ENCODE data around the gene CLK3. TPM values are rescaled to one million over a fixed set of nuclear protein-coding genes. Genes with fewer than 3 reads are reported as not detected.

CLK3 gene
- polyA plus RNA-seq, 1 experiment = 58.3 TPM

DNA sequence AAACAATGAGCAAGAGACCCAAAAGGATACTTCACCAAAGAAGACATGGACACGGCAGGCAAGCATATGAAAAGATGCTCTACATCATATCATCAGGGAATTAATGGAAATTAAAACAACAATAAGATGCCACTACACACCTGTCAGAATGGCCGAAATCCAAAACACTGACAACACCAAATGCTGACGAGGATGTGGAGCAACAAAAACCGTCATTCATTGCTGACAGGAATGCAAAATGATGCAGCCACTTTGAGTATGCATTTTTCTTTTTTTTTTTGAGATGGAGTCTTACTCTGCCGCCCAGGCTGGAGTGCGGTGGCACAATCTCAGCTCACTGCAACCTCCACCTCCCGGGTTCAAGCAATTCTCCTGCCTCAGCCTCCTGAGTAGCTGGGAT lies 61.2 kb downstream of the CLK3 start:
- ChIA-PET CTCF (interaction anchor here (0.6 kb wide), 1 partner anchor 12 kb away, joined by 3 read pairs; no protein-coding TSS in a partner anchor), POLR2A (no interaction called here)
- Histone ChIP-seq H3K36me3 (ENCODE audit: control insufficient read depth, insufficient read depth, low read length) (peaks cover 4% of the 10 kb centered on the region; the same call in 1 of the 2 replicates), H3K4me3 (ENCODE audit: low read depth, low read length) (no peak overlapping the region), H3K27me3 (ENCODE audit: control insufficient read depth, insufficient read depth, low read length) (no peaks in the 10 kb centered on the region)
- TF ChIP-seq, protein P1, sequence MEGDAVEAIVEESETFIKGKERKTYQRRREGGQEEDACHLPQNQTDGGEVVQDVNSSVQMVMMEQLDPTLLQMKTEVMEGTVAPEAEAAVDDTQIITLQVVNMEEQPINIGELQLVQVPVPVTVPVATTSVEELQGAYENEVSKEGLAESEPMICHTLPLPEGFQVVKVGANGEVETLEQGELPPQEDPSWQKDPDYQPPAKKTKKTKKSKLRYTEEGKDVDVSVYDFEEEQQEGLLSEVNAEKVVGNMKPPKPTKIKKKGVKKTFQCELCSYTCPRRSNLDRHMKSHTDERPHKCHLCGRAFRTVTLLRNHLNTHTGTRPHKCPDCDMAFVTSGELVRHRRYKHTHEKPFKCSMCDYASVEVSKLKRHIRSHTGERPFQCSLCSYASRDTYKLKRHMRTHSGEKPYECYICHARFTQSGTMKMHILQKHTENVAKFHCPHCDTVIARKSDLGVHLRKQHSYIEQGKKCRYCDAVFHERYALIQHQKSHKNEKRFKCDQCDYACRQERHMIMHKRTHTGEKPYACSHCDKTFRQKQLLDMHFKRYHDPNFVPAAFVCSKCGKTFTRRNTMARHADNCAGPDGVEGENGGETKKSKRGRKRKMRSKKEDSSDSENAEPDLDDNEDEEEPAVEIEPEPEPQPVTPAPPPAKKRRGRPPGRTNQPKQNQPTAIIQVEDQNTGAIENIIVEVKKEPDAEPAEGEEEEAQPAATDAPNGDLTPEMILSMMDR (IDR thresholded peaks at IDR 0.05; ENCODE audit: insufficient read depth, low read depth, low read length) = no peak
- no peak for DNase-seq (ENCODE audit: low read depth)

Other genes with a start within 250 kb of the CLK3 start
- 0.63 and 0.70 TPM in 2 replicates for gene CYP11A1, start 248.2 kb upstream of the CLK3 start, polyA plus RNA-seq (2011; rRNA removed)
- gene SEMA7A, start 181.9 kb upstream of the CLK3 start, polyA plus RNA-seq (2011; rRNA removed) = 14.1 and 22.7 TPM in 2 replicates
- 69.4 and 87.3 TPM in 2 replicates for gene UBL7, start 154.7 kb upstream of the CLK3 start, polyA plus RNA-seq (2011; rRNA removed)
- gene ARID3B, start 74.6 kb upstream of the CLK3 start, polyA plus RNA-seq (2011; rRNA removed) = 1.2 and 1.5 TPM in 2 replicates
- 37.2 and 44.2 TPM in 2 replicates for gene EDC3, start 80.2 kb downstream of the CLK3 start, polyA plus RNA-seq (2011; rRNA removed)
- gene CYP1A1, start 109.7 kb downstream of the CLK3 start, polyA plus RNA-seq (2011; rRNA removed) = 0.10 TPM in 1 of 2 replicates, not detected in the other
- not detected in 2 replicates for gene CYP1A2, start 133.0 kb downstream of the CLK3 start, polyA plus RNA-seq (2011; rRNA removed)
- gene CSK, start 166.2 kb downstream of the CLK3 start, polyA plus RNA-seq (2011; rRNA removed) = 15.1 and 25.3 TPM in 2 replicates
- not detected in 2 replicates for gene LMAN1L, start 197.0 kb downstream of the CLK3 start, polyA plus RNA-seq (2011; rRNA removed)
- not detected in 2 replicates for gene CPLX3, start 210.8 kb downstream of the CLK3 start, polyA plus RNA-seq (2011; rRNA removed)
- gene ULK3, start 227.3 kb downstream of the CLK3 start, polyA plus RNA-seq (2011; rRNA removed) = 18.4 and 20.1 TPM in 2 replicates

All from BJ (cell line).